ENCODE measurements around the gene OSR1. TPM values are rescaled to one million over a fixed set of nuclear protein-coding genes. Genes with fewer than 3 reads are reported as not detected.

The OSR1 gene
- total RNA-seq, 2 experiments from 2014 or later, result not detected

GRCh38 chr2:19319698-19320097 lies 38.7 kb downstream of the OSR1 start:
- DNase-seq, result no peak
- no peak overlapping the region for H3K27ac ChIP-seq (ENCODE audit: low read depth in 1 of 2, low read length in 2 of 2)
- no peaks in the 10 kb centered on the region for H3K4me1 ChIP-seq (ENCODE audit: insufficient read depth, low read length)
- no peak for ATAC-seq (ENCODE audit: poor library complexity)
- Mint-ChIP-seq H3K27ac (no peak overlapping the region), H3K36me3 (ENCODE audit: low read depth) (peaks cover 3% of the 10 kb centered on the region), H3K4me1 (ENCODE audit: low read depth) (no peaks in the 10 kb centered on the region), H3K9me3 (no peaks in the 10 kb centered on the region), H3K4me3 (no peak overlapping the region), H3K27me3 (no peaks in the 10 kb centered on the region)
- intact Hi-C loops (cut with DNase I, micrococcal nuclease), result no loop called here
- H3K36me3 ChIP-seq (ENCODE audit: insufficient read depth, low read length), result no peaks in the 10 kb centered on the region
- TF ChIP-seq CTCF (IDR thresholded peaks at IDR 0.05), result no peak
- POLR2A ChIA-PET, result interaction anchor here (0.6 to 1.4 kb wide), 2 partner anchors 28 to 930 kb away, joined by 3 to 4 read pairs; no protein-coding TSS in a partner anchor
- H3K9me3 ChIP-seq (ENCODE audit: control insufficient read depth in 1 of 2, insufficient read depth in 1 of 2, low read length in 2 of 2), result no peaks in the 10 kb centered on the region
- H3K27me3 ChIP-seq (ENCODE audit: control insufficient read depth in 1 of 2, insufficient read depth in 2 of 2, low read length in 2 of 2), result no peaks in the 10 kb centered on the region
- H3K4me3 ChIP-seq (ENCODE audit: low read length), result no peak overlapping the region
- CTCF ChIA-PET, result interaction anchor here (0.6 kb wide), 1 partner anchor 336 kb away, joined by 3 read pairs; no protein-coding TSS in a partner anchor

- intact Hi-C loops (cut with DNase I, micrococcal nuclease), result no loop called here
- no peak overlapping the region for H3K4me3 ChIP-seq (ENCODE audit: low read length)
- H3K27ac ChIP-seq (ENCODE audit: low read depth in 1 of 2, low read length in 2 of 2), result no peak overlapping the region
- no peaks in the 10 kb centered on the region for H3K36me3 ChIP-seq (ENCODE audit: insufficient read depth, low read length)
- H3K27me3 Mint-ChIP-seq, result no peaks in the 10 kb centered on the region
- no peaks in the 10 kb centered on the region for H3K4me1 ChIP-seq (ENCODE audit: insufficient read depth, low read length)
- H3K9me3 ChIP-seq (ENCODE audit: control insufficient read depth in 1 of 2, insufficient read depth in 1 of 2, low read length in 2 of 2), result no peaks in the 10 kb centered on the region
- DNase-seq (no peak), ATAC-seq (ENCODE audit: poor library complexity) (no peak)
- H3K27ac Mint-ChIP-seq, result no peak overlapping the region
- POLR2A ChIA-PET, result interaction anchor here (1.4 kb wide), 1 partner anchor 29 kb away, joined by 4 read pairs; no protein-coding TSS in a partner anchor
- CTCF ChIA-PET, result interaction anchor here (0.6 kb wide), 2 partner anchors 21 to 337 kb away, joined by 3 read pairs; no protein-coding TSS in a partner anchor
- peaks cover 2% of the 10 kb centered on the region for H3K36me3 Mint-ChIP-seq (ENCODE audit: low read depth)
- TF ChIP-seq CTCF (IDR thresholded peaks at IDR 0.05), result no peak
- H3K9me3 Mint-ChIP-seq, result no peaks in the 10 kb centered on the region
- no peak overlapping the region for H3K4me3 Mint-ChIP-seq
- no peaks in the 10 kb centered on the region for H3K4me1 Mint-ChIP-seq (ENCODE audit: low read depth)
- no peaks in the 10 kb centered on the region for H3K27me3 ChIP-seq (ENCODE audit: control insufficient read depth in 1 of 2, insufficient read depth in 2 of 2, low read length in 2 of 2)
These were observed 39.4 kb downstream of the OSR1 start for GRCh38 chr2:19319064-19319463.

- no peak for ATAC-seq (ENCODE audit: poor library complexity)
- POLR2A ChIA-PET, result no interaction called here
These were observed 44.9 kb downstream of the OSR1 start for GRCh38 chr2:19313553-19313952.

More at GRCh38 chr2:19313553-19313952, 44.9 kb downstream of the OSR1 start:
- no peak for DNase-seq
- peaks cover under 1% of the 10 kb centered on the region for H3K9me3 Mint-ChIP-seq
- Histone ChIP-seq H3K9me3 (ENCODE audit: control insufficient read depth in 1 of 2, insufficient read depth in 1 of 2, low read length in 2 of 2) (no peaks in the 10 kb centered on the region), H3K27ac (ENCODE audit: low read depth in 1 of 2, low read length in 2 of 2) (no peak overlapping the region), H3K27me3 (ENCODE audit: control insufficient read depth in 1 of 2, insufficient read depth in 2 of 2, low read length in 2 of 2) (no peaks in the 10 kb centered on the region), H3K4me3 (ENCODE audit: low read length) (no peak overlapping the region), H3K36me3 (ENCODE audit: insufficient read depth, low read length) (no peaks in the 10 kb centered on the region), H3K4me1 (ENCODE audit: insufficient read depth, low read length) (no peaks in the 10 kb centered on the region)
- H3K36me3 Mint-ChIP-seq (ENCODE audit: low read depth), result no peaks in the 10 kb centered on the region
- no peak overlapping the region for H3K4me3 Mint-ChIP-seq
- CTCF ChIA-PET, result no interaction called here
- no peaks in the 10 kb centered on the region for H3K4me1 Mint-ChIP-seq (ENCODE audit: low read depth)
- intact Hi-C loops (cut with DNase I, micrococcal nuclease), result no loop called here
- no peak for TF ChIP-seq CTCF (IDR thresholded peaks at IDR 0.05)
- H3K27ac Mint-ChIP-seq, result no peak overlapping the region
- no peaks in the 10 kb centered on the region for H3K27me3 Mint-ChIP-seq

Measured in CD4-positive, alpha-beta T cell (primary cell).